ENCODE results near the gene C2orf76. TPM values are rescaled to one million over a fixed set of nuclear protein-coding genes. Genes with fewer than 3 reads are reported as not detected.
A peak's percentile ranks its signal among the peaks of the same experiment; 100 is the strongest.

C2orf76 gene
- total RNA-seq, 6 experiments from 2014 or later: 6.6 to 10.5 (median 8.9) TPM

GRCh38 chr2:119393971-119394748, 27.5 kb upstream of the C2orf76 start:
- Mint-ChIP-seq H3K9me3 (no peaks in the 10 kb centered on the region), H3K4me3 (no peak overlapping the region), H3K36me3 (ENCODE audit: low read depth) (no peaks in the 10 kb centered on the region), H3K4me1 (ENCODE audit: low read depth) (peaks cover 11% of the 10 kb centered on the region), H3K27ac (no peak overlapping the region), H3K27me3 (ENCODE audit: insufficient read depth) (peaks cover 27% of the 10 kb centered on the region)
- no peak for DNase-seq
- TF ChIP-seq, protein P1, sequence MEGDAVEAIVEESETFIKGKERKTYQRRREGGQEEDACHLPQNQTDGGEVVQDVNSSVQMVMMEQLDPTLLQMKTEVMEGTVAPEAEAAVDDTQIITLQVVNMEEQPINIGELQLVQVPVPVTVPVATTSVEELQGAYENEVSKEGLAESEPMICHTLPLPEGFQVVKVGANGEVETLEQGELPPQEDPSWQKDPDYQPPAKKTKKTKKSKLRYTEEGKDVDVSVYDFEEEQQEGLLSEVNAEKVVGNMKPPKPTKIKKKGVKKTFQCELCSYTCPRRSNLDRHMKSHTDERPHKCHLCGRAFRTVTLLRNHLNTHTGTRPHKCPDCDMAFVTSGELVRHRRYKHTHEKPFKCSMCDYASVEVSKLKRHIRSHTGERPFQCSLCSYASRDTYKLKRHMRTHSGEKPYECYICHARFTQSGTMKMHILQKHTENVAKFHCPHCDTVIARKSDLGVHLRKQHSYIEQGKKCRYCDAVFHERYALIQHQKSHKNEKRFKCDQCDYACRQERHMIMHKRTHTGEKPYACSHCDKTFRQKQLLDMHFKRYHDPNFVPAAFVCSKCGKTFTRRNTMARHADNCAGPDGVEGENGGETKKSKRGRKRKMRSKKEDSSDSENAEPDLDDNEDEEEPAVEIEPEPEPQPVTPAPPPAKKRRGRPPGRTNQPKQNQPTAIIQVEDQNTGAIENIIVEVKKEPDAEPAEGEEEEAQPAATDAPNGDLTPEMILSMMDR (IDR thresholded peaks at IDR 0.05): no peak

DNA sequence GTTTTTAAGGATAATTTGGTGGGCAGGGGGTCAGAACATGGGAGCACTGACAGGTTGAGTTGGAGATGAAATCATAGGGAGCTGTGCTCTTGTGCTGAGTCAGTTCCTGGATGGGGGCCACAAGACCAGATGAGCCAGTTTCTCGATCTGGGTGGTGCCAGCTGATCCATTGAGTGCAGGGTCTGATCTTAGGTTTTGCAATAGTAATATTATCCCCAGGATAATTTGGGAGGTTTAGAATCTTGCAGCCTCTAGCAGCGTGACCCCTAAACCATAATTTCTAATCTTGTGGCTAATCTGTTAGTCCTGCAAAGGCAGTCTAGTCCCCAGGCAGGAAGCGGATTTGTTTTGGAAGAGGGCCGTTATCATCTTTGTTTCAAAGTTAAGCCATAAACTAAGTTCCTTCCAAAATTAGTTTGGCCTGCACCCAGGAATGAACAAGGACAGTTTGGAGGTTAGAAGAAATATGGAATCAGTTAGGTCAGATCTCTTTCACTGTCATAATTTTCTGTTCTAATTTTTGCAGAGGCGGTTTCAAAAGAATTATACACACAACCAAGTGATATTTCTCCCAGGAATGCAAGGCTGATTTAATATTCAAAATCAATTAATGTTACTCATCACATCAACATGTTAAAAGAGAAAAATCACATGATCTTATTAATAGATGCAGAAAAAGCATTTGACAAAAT, 23.1 kb upstream of the C2orf76 start:
- no peaks in the 10 kb centered on the region for H3K36me3 Mint-ChIP-seq (ENCODE audit: low read depth)
- H3K27me3 Mint-ChIP-seq (ENCODE audit: insufficient read depth): peaks cover 13% of the 10 kb centered on the region
- H3K4me3 Mint-ChIP-seq: peak overlapping the region; percentile 21; the same call in 1 of the 2 replicates
- peak; percentile 16 for DNase-seq
- H3K9me3 Mint-ChIP-seq: no peaks in the 10 kb centered on the region
- no peak overlapping the region for H3K27ac Mint-ChIP-seq
- TF ChIP-seq, protein P1 (IDR thresholded peaks at IDR 0.05): no peak
- peaks cover 19% of the 10 kb centered on the region for H3K4me1 Mint-ChIP-seq (ENCODE audit: low read depth)

DNA sequence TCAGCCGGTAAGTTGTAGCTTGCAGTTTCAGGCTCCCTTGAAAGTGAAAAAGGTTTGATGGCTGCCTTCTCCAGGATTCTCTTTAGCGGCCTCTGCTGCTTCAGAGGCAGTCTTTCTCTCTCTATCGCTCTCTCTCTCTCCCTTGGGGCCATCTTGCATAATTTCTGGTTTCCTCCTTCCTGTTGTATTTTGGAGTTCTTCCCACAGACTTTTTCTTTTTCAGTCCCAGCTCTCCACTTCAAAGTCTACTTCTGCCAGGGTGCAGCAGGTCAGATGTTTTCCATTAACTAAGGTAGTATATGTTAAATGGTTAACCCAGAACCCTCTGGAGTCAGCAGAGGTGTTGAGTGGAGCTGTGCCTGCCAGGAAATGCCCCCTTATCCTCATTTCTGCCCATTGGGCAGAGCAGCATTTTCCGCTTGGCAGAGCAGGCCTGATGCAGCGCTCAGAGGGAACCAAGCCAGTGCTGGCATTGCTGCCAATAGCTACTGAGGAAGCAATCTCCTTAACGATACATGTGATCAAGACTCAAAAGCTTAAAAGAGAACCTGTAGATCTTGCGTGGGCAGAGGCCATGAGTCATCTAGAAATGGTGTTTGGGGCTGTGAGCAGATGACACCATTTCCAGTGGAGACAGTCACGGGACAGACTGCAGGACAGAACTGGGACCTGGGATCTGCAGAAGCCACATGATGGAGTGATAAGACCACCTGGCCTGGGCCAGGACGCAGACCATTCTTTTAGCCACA, 20.9 kb upstream of the C2orf76 start:
- Mint-ChIP-seq H3K36me3 (ENCODE audit: low read depth) (no peaks in the 10 kb centered on the region), H3K27me3 (ENCODE audit: insufficient read depth) (peaks cover 19% of the 10 kb centered on the region), H3K4me1 (ENCODE audit: low read depth) (peaks cover 19% of the 10 kb centered on the region), H3K4me3 (no peak overlapping the region), H3K27ac (no peak overlapping the region), H3K9me3 (no peaks in the 10 kb centered on the region)
- peak; percentile 14 for DNase-seq
- TF ChIP-seq, protein P1 (IDR thresholded peaks at IDR 0.05): no peak

GRCh38 chr2:119385466-119385865, 18.8 kb upstream of the C2orf76 start:
- Mint-ChIP-seq H3K27ac (no peak overlapping the region), H3K4me1 (ENCODE audit: low read depth) (peaks cover 19% of the 10 kb centered on the region), H3K36me3 (ENCODE audit: low read depth) (no peaks in the 10 kb centered on the region), H3K27me3 (ENCODE audit: insufficient read depth) (peaks cover 18% of the 10 kb centered on the region), H3K4me3 (no peak overlapping the region), H3K9me3 (no peaks in the 10 kb centered on the region)
- DNase-seq: no peak
- TF ChIP-seq, protein P1 (IDR thresholded peaks at IDR 0.05): no peak

- H3K27me3 Mint-ChIP-seq (ENCODE audit: insufficient read depth): peaks cover 18% of the 10 kb centered on the region
- H3K4me1 Mint-ChIP-seq (ENCODE audit: low read depth): peaks cover 17% of the 10 kb centered on the region
- no peak overlapping the region for H3K27ac Mint-ChIP-seq
- H3K9me3 Mint-ChIP-seq: no peaks in the 10 kb centered on the region
- no peaks in the 10 kb centered on the region for H3K36me3 Mint-ChIP-seq (ENCODE audit: low read depth)
- TF ChIP-seq, protein P1 (IDR thresholded peaks at IDR 0.05): no peak
- no peak overlapping the region for H3K4me3 Mint-ChIP-seq
- no peak for DNase-seq
Measured at GRCh38 chr2:119384971-119385370, 18.3 kb upstream of the C2orf76 start.
